Motor neuron (in vitro differentiated cells): Measurements from ENCODE around the gene PAK1. TPM values are rescaled to one million over a fixed set of nuclear protein-coding genes. Genes with fewer than 3 reads are reported as not detected.

Source experiments
- ATAC-seq, 8 experiments: fragments of 200-7000 bp; cut with Tn5 transposase; replicated peaks in 6 of 8; 2 replicates each; pipeline ENCODE4 v1.8.0; 2021; ENCODE audit warnings: mild to moderate bottlenecking in 8 of 8, moderate library complexity in 8 of 8
- H3K27ac ChIP-seq, 2 donors: fragments of 250-450 bp; sonication (Bioruptor Pico); 2 replicates each; pipeline ENCODE4 v1.9.0; 2021; ENCODE audit warnings: antibody characterized with exemption in 2 of 2, mild to moderate bottlenecking in 2 of 2, moderate library complexity in 1 of 2
- H3K4me1 ChIP-seq, 2 donors: fragments of 250-450 bp; sonication (Bioruptor Pico); replicated peaks in 1 of 2; 2 replicates each; pipeline ENCODE4 v1.6.1; 2021; ENCODE audit warnings: antibody characterized with exemption in 2 of 2, mild to moderate bottlenecking in 2 of 2, moderate library complexity in 1 of 2
- H3K4me3 ChIP-seq, 5 donors: fragments of 250-450 bp; sonication (Bioruptor Pico); 2 replicates each; pipeline ENCODE4 v1.9.0; 2021; ENCODE audit warnings: antibody characterized with exemption in 5 of 5, mild to moderate bottlenecking in 5 of 5, moderate library complexity in 4 of 5
- WGBS, 10 experiments: fragments of 450-650 bp; shearing (Covaris generic); methylation state at CpG; one replicate each; pipeline ENCODE4 v1.0.0; 2022; 5-methylcytosine and 5-hydroxymethylcytosine counted together
- in situ Hi-C, 9 experiments: fragments of 400-800 bp; cut with MboI; loops; one replicate each; pipeline ENCODE4 v1.15.0; 2021; ENCODE audit warnings: low sequenced_read_pairs in 9 of 9, low pct_unique_long_range_greater_than_20kb in 2 of 9; ENCODE audit not compliant: unreplicated experiment in 9 of 9
- total RNA-seq, 8 experiments: library from RNA; unstranded; fragments of 300-600 nt; gene quantifications; 2 replicates each; pipeline versions ENCODE4 v1.2.3 to v1.2.4, GENCODE V29; 2022

Gene PAK1
- total RNA-seq, 8 experiments from 2014 or later = 36.6 to 108 (median 48.7) TPM

GRCh38 chr11:77407613-77408012, 66.3 kb downstream of the PAK1 start:
- 0 to 77% (median 32%) methylated on average over 1 to 4 of the region's 4 CpGs; no CpG with 5 or more reads in 2 of the 10 experiments for WGBS, 10 experiments
- Histone ChIP-seq H3K27ac (no peak overlapping the region), H3K4me1 (peaks cover 0 to 5% of the 10 kb centered on the region in 2 donors), H3K4me3 (no peak overlapping the region)
- in situ Hi-C loops = loop anchor here in 1 of 9 experiments (25.0 kb wide), 1 partner anchor 130 kb away; no protein-coding TSS in a partner anchor
- peak in 3 of 8 experiments; percentile 17 to 38 (median 37) for ATAC-seq

- in situ Hi-C loops = loop anchor here in 1 of 9 experiments (25.0 kb wide), 1 partner anchor 131 kb away; no protein-coding TSS in a partner anchor
- no peak overlapping the region for H3K4me3 ChIP-seq
- 59 to 100% (median 95%) methylated on average over 1 to 3 of the region's 3 CpGs; no CpG with 5 or more reads in 4 of the 10 experiments for WGBS, 10 experiments
- H3K4me1 ChIP-seq = peaks cover 0 to 4% of the 10 kb centered on the region in 2 donors
- no peak overlapping the region for H3K27ac ChIP-seq
- no peak for ATAC-seq
Observed at GRCh38 chr11:77406396-77406795, 67.5 kb downstream of the PAK1 start.

GRCh38 chr11:77403211-77403610, 70.7 kb downstream of the PAK1 start:
- Histone ChIP-seq H3K27ac (no peak overlapping the region), H3K4me3 (no peak overlapping the region)
- ATAC-seq = no peak

GRCh38 chr11:77402218-77402556, 71.7 kb downstream of the PAK1 start:
- WGBS, 10 experiments = 67 to 100% (median 86%) methylated on average over 1 to 3 of the region's 3 CpGs; no CpG with 5 or more reads in 4 of the 10 experiments
- no peak for ATAC-seq
- Histone ChIP-seq H3K27ac (no peak overlapping the region), H3K4me1 (peaks cover 0 to 8% of the 10 kb centered on the region in 2 donors), H3K4me3 (no peak overlapping the region)
- in situ Hi-C loops = loop anchor here in 1 of 9 experiments (25.0 kb wide), 1 partner anchor 135 kb away; no protein-coding TSS in a partner anchor

More at GRCh38 chr11:77403211-77403610, 70.7 kb downstream of the PAK1 start:
- H3K4me1 ChIP-seq = peaks cover 0 to 8% of the 10 kb centered on the region in 2 donors
- WGBS, 10 experiments = 100% methylated on average over 1 of the region's 1 CpG; no CpG with 5 or more reads in 4 of the 10 experiments
- in situ Hi-C loops = loop anchor here in 1 of 9 experiments (25.0 kb wide), 1 partner anchor 134 kb away; no protein-coding TSS in a partner anchor

- peaks cover 0 to 8% of the 10 kb centered on the region in 2 donors for H3K4me1 ChIP-seq
- no peak overlapping the region for H3K4me3 ChIP-seq
- 57 to 100% (median 97%) methylated on average over 1 to 2 of the region's 2 CpGs for WGBS, 10 experiments
- no peak for ATAC-seq
- in situ Hi-C loops = loop anchor here in 1 of 9 experiments (25.0 kb wide), 1 partner anchor 136 kb away; no protein-coding TSS in a partner anchor
- H3K27ac ChIP-seq = no peak overlapping the region
Observed at GRCh38 chr11:77401486-77402217, 72.2 kb downstream of the PAK1 start.

GRCh38 chr11:77400775-77401449, 73.0 kb downstream of the PAK1 start:
- peak in 1 of 8 experiments; percentile 34 for ATAC-seq
- 84 to 100% (median 91%) methylated on average over 1 to 4 of the region's 5 CpGs for WGBS, 10 experiments
- in situ Hi-C loops = loop anchor here in 1 of 9 experiments (25.0 kb wide), 1 partner anchor 136 kb away; no protein-coding TSS in a partner anchor

GRCh38 chr11:77400271-77400670, 73.6 kb downstream of the PAK1 start:
- Histone ChIP-seq H3K4me1 (peaks cover 0 to 8% of the 10 kb centered on the region in 2 donors), H3K4me3 (no peak overlapping the region), H3K27ac (no peak overlapping the region)
- in situ Hi-C loops = loop anchor here in 1 of 9 experiments (25.0 kb wide), 1 partner anchor 137 kb away; no protein-coding TSS in a partner anchor
- peak in 2 of 8 experiments; percentile 48 to 50 for ATAC-seq
- 10 to 62% (median 33%) methylated on average over 1 to 2 of the region's 2 CpGs; no CpG with 5 or more reads in 3 of the 10 experiments for WGBS, 10 experiments

More at GRCh38 chr11:77400775-77401449, 73.0 kb downstream of the PAK1 start:
- H3K4me1 ChIP-seq = peaks cover 0 to 8% of the 10 kb centered on the region in 2 donors
- H3K27ac ChIP-seq = no peak overlapping the region
- no peak overlapping the region for H3K4me3 ChIP-seq

- ATAC-seq = no peak
- H3K4me3 ChIP-seq = no peak overlapping the region
- WGBS, 10 experiments = 71 to 100% (median 100%) methylated on average over 1 of the region's 1 CpG; no CpG with 5 or more reads in 2 of the 10 experiments
- in situ Hi-C loops = no loop called here
- peaks cover 0 to 8% of the 10 kb centered on the region in 2 donors for H3K4me1 ChIP-seq
- H3K27ac ChIP-seq = no peak overlapping the region
Observed at GRCh38 chr11:77397631-77398030, 76.3 kb downstream of the PAK1 start.

GRCh38 chr11:77396911-77397310, 77.0 kb downstream of the PAK1 start:
- ATAC-seq = no peak
- 33 to 100% (median 85%) methylated on average over 1 to 2 of the region's 2 CpGs; no CpG with 5 or more reads in 3 of the 10 experiments for WGBS, 10 experiments
- in situ Hi-C loops = no loop called here
- Histone ChIP-seq H3K27ac (no peak overlapping the region), H3K4me1 (peaks cover 0 to 8% of the 10 kb centered on the region in 2 donors), H3K4me3 (no peak overlapping the region)

- Histone ChIP-seq H3K27ac (no peak overlapping the region), H3K4me1 (peaks cover 0 to 8% of the 10 kb centered on the region in 2 donors), H3K4me3 (no peak overlapping the region)
- in situ Hi-C loops = no loop called here
- whole genome bisulfite sequencing, 10 experiments = 58 to 100% (median 87%) methylated on average over 1 to 3 of the region's 3 CpGs; no CpG with 5 or more reads in 1 of the 10 experiments
- no peak for ATAC-seq
Observed at GRCh38 chr11:77396305-77396704, 77.6 kb downstream of the PAK1 start.

- H3K27ac ChIP-seq = no peak overlapping the region
- in situ Hi-C loops = no loop called here
- WGBS, 10 experiments = 48 to 100% (median 90%) methylated on average over 1 to 3 of the region's 3 CpGs
- H3K4me1 ChIP-seq = peaks cover 0 to 7% of the 10 kb centered on the region in 2 donors
- peak in 1 of 8 experiments; percentile 41 for ATAC-seq
- no peak overlapping the region for H3K4me3 ChIP-seq
Observed at GRCh38 chr11:77395460-77396173, 78.3 kb downstream of the PAK1 start.

GRCh38 chr11:77392842-77393241, 81.1 kb downstream of the PAK1 start:
- Histone ChIP-seq H3K27ac (no peak overlapping the region), H3K4me3 (no peak overlapping the region), H3K4me1 (no peaks in the 10 kb centered on the region)
- no peak for ATAC-seq
- in situ Hi-C loops = no loop called here
